GM12878 (cell line): ENCODE data around the gene FAM167B. TPM values are rescaled to one million over a fixed set of nuclear protein-coding genes. Genes with fewer than 3 reads are reported as not detected.

Source experiments
- PKNOX1 ChIP-seq: fragments of 450-650 bp; IDR thresholded peaks from 2 replicates; pipeline ENCODE4 v1.6.1; 2016; ENCODE audit warnings: mild to moderate bottlenecking
- ZBTB40 ChIP-seq: fragments of 450-650 bp; IDR thresholded peaks from 2 replicates; pipeline ENCODE4 v1.6.1; 2016; ENCODE audit warnings: mild to moderate bottlenecking, moderate library complexity, borderline replicate concordance
- ZNF687 ChIP-seq: fragments of 450-650 bp; IDR thresholded peaks from 2 replicates; pipeline ENCODE4 v1.6.1; 2017; ENCODE audit warnings: mild to moderate bottlenecking, moderate library complexity
- polyA plus RNA-seq, 11 experiments: library from polyadenylated mRNA; depleted of rRNA in 4 of 11; unstranded in 6 of 11; stranded (reverse) in 5 of 11; fragments of >200 nt; fragmentation: Nextera tagmentation in 4 of 11; fragmentation: Illumina TruSeq in 1 of 11; extraction: Ambion mirVana in 4 of 11; extraction: Trizol in 1 of 11; gene quantifications; 1 replicate in 1 of 11; 2 replicates in 10 of 11; pipeline versions ENCODE4 v1.2.1 to v1.2.3, GENCODE V29; 2011 to 2016; ENCODE audit warnings: inconsistent platforms in 2 of 11, missing spikeins in 2 of 11, low read depth in 1 of 11
- total RNA-seq, 4 experiments: library from RNA; depleted of rRNA in 3 of 4; stranded (reverse); fragments of >200 nt in 3 of 4; fragmentation: Illumina TruSeq in 1 of 4; extraction: Trizol in 1 of 4; gene quantifications; 2 replicates each; pipeline versions ENCODE4 v1.2.1 to v1.2.3, GENCODE V29; 2013 to 2021

Gene FAM167B
- total and polyA plus RNA-seq, 10 of the 15 experiments (the other 5 are each of a cell fraction or from before 2014, with no cell fraction given) = 0.07 to 1.2 (median 0.36) TPM; not detected in 2

- TF ChIP-seq PKNOX1 (no peak), ZBTB40 (peak; percentile 22; the same call in 1 of the 2 replicates), ZNF687 (no peak)
These were observed 8.3 kb downstream of the FAM167B start (continued) for GRCh38 chr1:32255072-32256071.
